Gastrocnemius medialis (tissue), 4 donors: Measurements from ENCODE around the gene PROSER2.

Experiments
- CTCF ChIP-seq, 5 experiments: fragments of 450-650 bp in 3 of 5; fragments of 200-600 bp in 2 of 5; sonication (generic) in 2 of 5; IDR thresholded peaks in 4 of 5; conservative IDR thresholded peaks in 1 of 5; 1 replicate in 4 of 5; 2 replicates in 1 of 5; pipeline ENCODE4 v1.5.1; 2016 to 2019; ENCODE audit warnings: antibody characterized with exemption in 5 of 5, mild to moderate bottlenecking in 3 of 5, moderate library complexity in 3 of 5
- POLR2A ChIP-seq, 2 donors: fragments of 450-650 bp; IDR thresholded peaks; one replicate each; pipeline ENCODE4 v1.6.1; 2017; ENCODE audit warnings: antibody characterized with exemption in 2 of 2, mild to moderate bottlenecking in 2 of 2, moderate library complexity in 2 of 2

- TF ChIP-seq CTCF (IDR thresholded peaks at IDR 0.05 in 4 of 5, conservative IDR thresholded peaks at IDR 0.05 in 1 of 5) (no peak), POLR2A (IDR thresholded peaks at IDR 0.05) (no peak)
These were observed 48.3 kb downstream of the PROSER2 start for GRCh38 chr10:11871466-11871865.
